Astrocyte (in vitro differentiated cells and primary cell): ENCODE results near the gene REG3G. TPM values are rescaled to one million over a fixed set of nuclear protein-coding genes. Genes with fewer than 3 reads are reported as not detected.

Experiments used
- DNase-seq: peaks from one replicate; pipeline ENCODE4 v3.0.0-alpha.2; 2010; ENCODE audit warnings: low read depth
- FAIRE-seq: peaks from 2 replicates; lab custom pipeline; 2011; peaks lifted over from hg19 to GRCh38; lab: Jason Lieb, UNC
- H2AFZ ChIP-seq: 2 replicates; pipeline ENCODE4 v1.6.0; 2012; ENCODE audit warnings: low read depth, low read length, inconsistent platforms
- H3K27ac ChIP-seq: 2 replicates; pipeline ENCODE4 v1.5.1; 2011; ENCODE audit warnings: low read depth, low read length, inconsistent platforms
- H3K27me3 ChIP-seq: 2 replicates; pipeline ENCODE4 v1.6.0; 2011; ENCODE audit warnings: low read length, inconsistent platforms; ENCODE audit not compliant: insufficient read depth
- H3K36me3 ChIP-seq: 2 replicates; pipeline ENCODE4 v1.5.1; 2011; ENCODE audit warnings: low read length, inconsistent platforms; ENCODE audit not compliant: insufficient read depth
- H3K4me1 ChIP-seq: 2 replicates; pipeline ENCODE4 v1.5.1; 2011; ENCODE audit warnings: low read length, inconsistent platforms; ENCODE audit not compliant: insufficient read depth
- H3K4me2 ChIP-seq: 2 replicates; pipeline ENCODE4 v1.6.0; 2012; ENCODE audit warnings: low read length, inconsistent platforms
- H3K4me3 ChIP-seq: 2 replicates; pipeline ENCODE4 v1.5.1; 2011; ENCODE audit warnings: low read depth, mild to moderate bottlenecking, low read length, inconsistent platforms; ENCODE audit not compliant: insufficient read depth
- H3K79me2 ChIP-seq: 2 replicates; pipeline ENCODE4 v1.6.0; 2012; ENCODE audit warnings: mild to moderate bottlenecking, low read length, inconsistent platforms; ENCODE audit not compliant: insufficient read depth
- H3K9ac ChIP-seq: 2 replicates; pipeline ENCODE4 v1.6.0; 2012; ENCODE audit warnings: mild to moderate bottlenecking, low read length, inconsistent platforms
- H3K9me3 ChIP-seq: 2 replicates; pipeline ENCODE4 v1.5.1; 2012; ENCODE audit warnings: low read depth, mild to moderate bottlenecking, low read length, inconsistent platforms; ENCODE audit not compliant: insufficient read depth
- H4K20me1 ChIP-seq: 2 replicates; pipeline ENCODE4 v1.6.0; 2012; ENCODE audit warnings: low read length, inconsistent platforms; ENCODE audit not compliant: insufficient read depth
- H3K27ac Mint-ChIP-seq: one replicate; pipeline ENCODE4 v1.8.0; 2021; ENCODE audit warnings: mild to moderate bottlenecking, mixed read lengths; ENCODE audit not compliant: unreplicated experiment
- H3K27me3 Mint-ChIP-seq: one replicate; pipeline ENCODE4 v1.8.0; 2021; ENCODE audit warnings: low read depth, mixed read lengths; ENCODE audit not compliant: unreplicated experiment
- H3K36me3 Mint-ChIP-seq: one replicate; pipeline ENCODE4 v1.8.0; 2021; ENCODE audit warnings: low read depth, mixed read lengths; ENCODE audit not compliant: unreplicated experiment
- H3K4me1 Mint-ChIP-seq: one replicate; pipeline ENCODE4 v1.8.0; 2021; ENCODE audit warnings: low read depth, mixed read lengths; ENCODE audit not compliant: unreplicated experiment
- H3K4me3 Mint-ChIP-seq: one replicate; pipeline ENCODE4 v1.8.0; 2021; ENCODE audit warnings: mild to moderate bottlenecking, moderate library complexity, mixed read lengths; ENCODE audit not compliant: unreplicated experiment
- H3K9me3 Mint-ChIP-seq: one replicate; pipeline ENCODE4 v1.8.0; 2021; ENCODE audit warnings: mild to moderate bottlenecking, mixed read lengths; ENCODE audit not compliant: unreplicated experiment
- EZH2 ChIP-seq: IDR thresholded peaks from 2 replicates; pipeline ENCODE4 v1.6.1; 2012; ENCODE audit warnings: mild to moderate bottlenecking, low read length, inconsistent platforms; ENCODE audit not compliant: insufficient read depth
- total RNA-seq: library from RNA; stranded (reverse); gene quantifications from 2 replicates; pipeline ENCODE4 v1.2.1, GENCODE V29; 2021
- TF ChIP-seq, protein P1 (sequence below): IDR thresholded peaks from 2 replicates; pipeline ENCODE4 v1.5.1; 2011; ENCODE audit warnings: low read depth, mild to moderate bottlenecking, inconsistent platforms, low read length, moderate library complexity; ENCODE audit not compliant: insufficient read depth

The REG3G gene
- total RNA-seq, 1 donor from 2014 or later, result not detected

DNA sequence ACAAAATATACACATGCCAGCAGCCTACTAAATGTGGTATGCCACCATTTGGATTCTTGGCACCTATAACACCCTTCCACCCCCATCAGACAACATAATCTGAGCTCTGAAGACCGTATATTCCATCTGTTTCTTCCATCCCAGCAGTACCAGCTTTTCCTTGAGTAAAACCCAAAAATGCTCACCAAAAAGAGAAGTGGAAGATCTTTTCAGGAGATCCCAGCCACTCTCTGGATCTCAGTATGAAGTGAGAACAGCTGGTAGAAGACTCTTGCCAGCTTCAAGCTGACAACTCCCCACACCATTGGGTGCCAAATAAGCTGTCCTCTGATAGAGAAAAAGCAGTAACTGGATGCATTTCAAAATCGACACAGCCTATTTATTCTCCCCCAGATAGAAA, 39.7 kb downstream of the REG3G start:
- no peak overlapping the region for H3K9ac ChIP-seq
- Mint-ChIP-seq H3K9me3 (no peaks in the 10 kb centered on the region), H3K4me3 (no peak overlapping the region), H3K27ac (no peak overlapping the region), H3K27me3 (peaks cover 6% of the 10 kb centered on the region), H3K4me1 (no peaks in the 10 kb centered on the region), H3K36me3 (no peaks in the 10 kb centered on the region)
- TF ChIP-seq, protein P1, sequence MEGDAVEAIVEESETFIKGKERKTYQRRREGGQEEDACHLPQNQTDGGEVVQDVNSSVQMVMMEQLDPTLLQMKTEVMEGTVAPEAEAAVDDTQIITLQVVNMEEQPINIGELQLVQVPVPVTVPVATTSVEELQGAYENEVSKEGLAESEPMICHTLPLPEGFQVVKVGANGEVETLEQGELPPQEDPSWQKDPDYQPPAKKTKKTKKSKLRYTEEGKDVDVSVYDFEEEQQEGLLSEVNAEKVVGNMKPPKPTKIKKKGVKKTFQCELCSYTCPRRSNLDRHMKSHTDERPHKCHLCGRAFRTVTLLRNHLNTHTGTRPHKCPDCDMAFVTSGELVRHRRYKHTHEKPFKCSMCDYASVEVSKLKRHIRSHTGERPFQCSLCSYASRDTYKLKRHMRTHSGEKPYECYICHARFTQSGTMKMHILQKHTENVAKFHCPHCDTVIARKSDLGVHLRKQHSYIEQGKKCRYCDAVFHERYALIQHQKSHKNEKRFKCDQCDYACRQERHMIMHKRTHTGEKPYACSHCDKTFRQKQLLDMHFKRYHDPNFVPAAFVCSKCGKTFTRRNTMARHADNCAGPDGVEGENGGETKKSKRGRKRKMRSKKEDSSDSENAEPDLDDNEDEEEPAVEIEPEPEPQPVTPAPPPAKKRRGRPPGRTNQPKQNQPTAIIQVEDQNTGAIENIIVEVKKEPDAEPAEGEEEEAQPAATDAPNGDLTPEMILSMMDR, result no peak
- TF ChIP-seq EZH2, result no peak
- H3K36me3 ChIP-seq, result no peaks in the 10 kb centered on the region
- no peak for FAIRE-seq
- no peaks in the 10 kb centered on the region for H4K20me1 ChIP-seq
- peaks cover 5% of the 10 kb centered on the region for H3K9me3 ChIP-seq
- no peak overlapping the region for H2AFZ ChIP-seq
- no peak overlapping the region for H3K4me2 ChIP-seq
- no peak for DNase-seq
- no peaks in the 10 kb centered on the region for H3K4me1 ChIP-seq
- H3K79me2 ChIP-seq, result no peaks in the 10 kb centered on the region
- no peaks in the 10 kb centered on the region for H3K27me3 ChIP-seq
- H3K4me3 ChIP-seq, result no peak overlapping the region
- H3K27ac ChIP-seq, result no peak overlapping the region

DNA sequence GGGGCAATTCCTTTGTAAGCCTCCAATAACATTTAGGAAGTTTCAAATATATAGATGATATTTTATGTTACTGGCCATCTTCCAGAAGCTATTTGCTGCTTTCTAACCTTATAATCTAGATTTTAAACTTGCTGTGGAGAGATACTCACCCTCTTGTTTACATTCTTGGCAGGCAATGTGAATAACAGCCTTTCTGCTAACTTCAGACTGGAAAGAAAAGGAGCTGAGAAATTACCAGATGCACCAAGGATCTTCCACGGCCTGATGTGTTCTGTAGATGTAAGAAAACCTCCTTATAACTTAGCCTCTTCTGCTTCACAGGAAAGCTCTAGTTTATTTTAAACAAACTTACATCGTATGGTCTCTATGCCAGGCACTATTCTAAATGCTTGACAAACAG, 45.6 kb downstream of the REG3G start:
- Histone ChIP-seq H3K4me3 (no peak overlapping the region), H3K4me1 (no peaks in the 10 kb centered on the region), H3K9ac (no peak overlapping the region), H3K36me3 (no peaks in the 10 kb centered on the region), H3K4me2 (no peak overlapping the region), H3K27me3 (no peaks in the 10 kb centered on the region), H3K9me3 (no peaks in the 10 kb centered on the region), H2AFZ (no peak overlapping the region), H4K20me1 (no peaks in the 10 kb centered on the region), H3K27ac (no peak overlapping the region), H3K79me2 (no peaks in the 10 kb centered on the region)
- Mint-ChIP-seq H3K27me3 (peaks cover 6% of the 10 kb centered on the region), H3K27ac (no peak overlapping the region), H3K36me3 (no peaks in the 10 kb centered on the region), H3K4me1 (no peaks in the 10 kb centered on the region), H3K9me3 (no peaks in the 10 kb centered on the region), H3K4me3 (no peak overlapping the region)
- no peak for DNase-seq
- FAIRE-seq, result no peak
- TF ChIP-seq, protein P1, result no peak
- no peak for TF ChIP-seq EZH2

Other genes starting within 250 kb of the REG3G start
- not detected in 2 replicates for gene REG1B, start 62.3 kb downstream of the REG3G start, total RNA-seq
- not detected in 2 replicates for gene REG1A, start 94.8 kb downstream of the REG3G start, total RNA-seq
- not detected in 2 replicates for gene REG3A, start 134.1 kb downstream of the REG3G start, total RNA-seq